K562 (cell line): ENCODE results near the gene SHB. TPM values are rescaled to one million over a fixed set of nuclear protein-coding genes. Genes with fewer than 3 reads are reported as not detected.

Experiments used
- ATAC-seq: fragments of 200-7000 bp; cut with Tn5 transposase; 3 replicates; pipeline ENCODE4 v1.9.1; 2020; ENCODE audit warnings: moderate library complexity
- BruUV-seq: library from RNA; stranded (reverse); fragments of 400-500 nt; replicated peaks from 2 replicates; lab custom pipeline; 2021; lab: Mats Ljungman, UMichigan
- CTCF ChIA-PET: fragments of 300-600 bp; formaldehyde crosslinking; extraction: SDS; loops from one replicate; lab custom pipeline; 2021; ENCODE audit warnings: low intra/inter-chr PET ratio; lab: Yijun Ruan, JAX
- POLR2A ChIA-PET: fragments of 300-600, 350-650 bp; sonication (Branson Sonifier 250); formaldehyde crosslinking; extraction: SDS; loops from one replicate; lab custom pipeline; 2021; ENCODE audit warnings: antibody characterized with exemption, inconsistent platforms; lab: Yijun Ruan, JAX
- DNase-seq, 4 experiments: peaks; one replicate each; pipeline versions ENCODE4 v3.0.0 to v3.0.0-alpha.2; 2011 to 2018; ENCODE audit warnings: low spot score in 3 of 4, mixed read lengths in 3 of 4; ENCODE audit errors: extremely low read depth in 1 of 4
- FAIRE-seq: peaks from 2 replicates; lab custom pipeline; 2011; peaks lifted over from hg19 to GRCh38; lab: Jason Lieb, UNC
- H2AFZ ChIP-seq: 2 replicates; pipeline ENCODE4 v1.6.0; 2011; ENCODE audit warnings: low read depth, low read length, control low read depth, inconsistent platforms
- H3K27ac ChIP-seq: fragments of 200-600 bp; 3 replicates; pipeline ENCODE4 v1.8.0; 2011; ENCODE audit warnings: low read depth, mild to moderate bottlenecking, control low read depth, inconsistent platforms, low read length, moderate library complexity, mixed read lengths; ENCODE audit errors: extremely low read depth
- H3K27me3 ChIP-seq, 2 experiments: fragments of 300-600 bp in 1 of 2; 2 replicates in 1 of 2; 3 replicates in 1 of 2; pipeline versions ENCODE4 v1.6.0 to v1.8.0; 2011; ENCODE audit warnings: inconsistent platforms in 2 of 2, low read length in 2 of 2, mild to moderate bottlenecking in 1 of 2, mixed read lengths in 1 of 2, moderate library complexity in 1 of 2; ENCODE audit not compliant: control insufficient read depth in 2 of 2, insufficient read depth in 2 of 2
- H3K36me3 ChIP-seq: fragments of 300-600 bp; 3 replicates; pipeline ENCODE4 v1.8.0; 2011; ENCODE audit warnings: mild to moderate bottlenecking, low read length, inconsistent platforms; ENCODE audit not compliant: control insufficient read depth, insufficient read depth
- H3K4me1 ChIP-seq, 2 experiments: fragments of 200-600 bp in 1 of 2; replicated peaks in 1 of 2; 2 replicates in 1 of 2; 3 replicates in 1 of 2; pipeline versions ENCODE4 v1.5.1 to v1.8.0; 2011; ENCODE audit warnings: inconsistent platforms in 2 of 2, low read length in 2 of 2, mild to moderate bottlenecking in 1 of 2, mixed read lengths in 1 of 2, moderate library complexity in 1 of 2; ENCODE audit not compliant: control insufficient read depth in 2 of 2, insufficient read depth in 2 of 2
- H3K4me2 ChIP-seq: 2 replicates; pipeline ENCODE4 v1.6.1; 2011; ENCODE audit warnings: low read length, control low read depth, inconsistent platforms, mixed read lengths; ENCODE audit not compliant: insufficient read depth
- H3K4me3 ChIP-seq: fragments of 200-600 bp; sonication (generic), shearing (Covaris generic); 2 replicates; pipeline ENCODE4 v1.5.1; 2016; ENCODE audit warnings: control low read depth, inconsistent platforms
- H3K79me2 ChIP-seq: fragments of 200-600 bp; 3 replicates; pipeline ENCODE4 v1.8.0; 2011; ENCODE audit warnings: low read length, inconsistent platforms; ENCODE audit not compliant: control insufficient read depth, insufficient read depth
- H3K9ac ChIP-seq, 2 experiments: 2 replicates each; pipeline versions ENCODE4 v1.6.0 to v1.6.1; 2011; ENCODE audit warnings: low read depth in 2 of 2, low read length in 2 of 2, control low read depth in 1 of 2, inconsistent platforms in 1 of 2, mild to moderate bottlenecking in 1 of 2, mixed read lengths in 1 of 2; ENCODE audit not compliant: insufficient read depth in 1 of 2
- H3K9me1 ChIP-seq: one replicate; pipeline ENCODE4 v1.6.0; 2011; ENCODE audit warnings: inconsistent platforms, mild to moderate bottlenecking, low read length, moderate library complexity; ENCODE audit not compliant: control insufficient read depth, insufficient read depth
- H3K9me3 ChIP-seq: replicated peaks from 2 replicates; pipeline ENCODE4 v1.5.1; 2011; ENCODE audit warnings: low read depth, low read length, inconsistent platforms; ENCODE audit not compliant: control insufficient read depth, insufficient read depth
- H4K20me1 ChIP-seq: replicated peaks from 2 replicates; pipeline ENCODE4 v1.6.1; 2011; ENCODE audit warnings: low read length, inconsistent platforms, mixed read lengths; ENCODE audit not compliant: control insufficient read depth, insufficient read depth
- ATF2 ChIP-seq: sonication (generic); formaldehyde crosslinking; IDR thresholded peaks from 2 replicates; pipeline ENCODE4 v1.8.1; 2022; ENCODE audit warnings: missing genetic modification reagents
- NFIC ChIP-seq: fragments of 450-650 bp; IDR thresholded peaks from 2 replicates; pipeline ENCODE4 v1.6.1; 2017; ENCODE audit warnings: mild to moderate bottlenecking, inconsistent platforms
- WGBS: fragments of 100-300 bp; shearing (Covaris generic); methylation state at CpG from one replicate; pipeline ENCODE4 v1.1.6; 2016; ENCODE audit warnings: low coverage, mixed read lengths; ENCODE audit not compliant: insufficient coverage; ENCODE audit errors: missing lambda C conversion rate; 5-methylcytosine and 5-hydroxymethylcytosine counted together
- in situ Hi-C: fragments of 300-500 bp; cut with MboI; formaldehyde crosslinking; loops from 4 replicates; pipeline ENCODE4 v1.15.0; 2018; ENCODE audit warnings: inconsistent platforms, mixed read lengths
- intact Hi-C: fragments of 100-400 bp; cut with micrococcal nuclease; formaldehyde crosslinking; loops from 2 replicates; pipeline ENCODE4 v1.14.2; 2022
- polyA plus RNA-seq, 8 experiments: library from polyadenylated mRNA; depleted of rRNA in 4 of 8; stranded (reverse) in 5 of 8; unstranded in 3 of 8; fragments of >200 nt; fragmentation: Nextera tagmentation in 2 of 8; fragmentation: Illumina TruSeq in 1 of 8; extraction: Ambion mirVana in 2 of 8; extraction: Trizol in 1 of 8; gene quantifications; 2 replicates each; pipeline versions ENCODE4 v1.2.1 to v1.2.3, GENCODE V29; 2011 to 2014; ENCODE audit warnings: inconsistent platforms in 1 of 8, missing spikeins in 1 of 8
- total RNA-seq, 7 experiments: library from RNA; depleted of rRNA in 6 of 7; stranded (reverse); fragments of >200 nt in 6 of 7; fragmentation: Illumina TruSeq in 2 of 7; extraction: Trizol in 2 of 7; gene quantifications; 2 replicates each; pipeline versions ENCODE4 v1.2.1 to v1.2.3, GENCODE V29; 2011 to 2021; ENCODE audit warnings: low replicate concordance in 1 of 7

SHB gene
- total and polyA plus RNA-seq, 9 of the 15 experiments (the other 6 are each of a cell fraction or from before 2014, with no cell fraction given) = 0.78 to 16.0 (median 5.3) TPM

GRCh38 chr9:37943345-37944265 is 125.4 kb downstream of the SHB start:
- ATAC-seq = no peak
- H2AFZ ChIP-seq = no peak overlapping the region
- ChIA-PET POLR2A (interaction anchor here (0.7 to 1.1 kb wide), 2 partner anchors 32 to 203 kb away, joined by 3 to 4 read pairs; no protein-coding TSS in a partner anchor), CTCF (no interaction called here)
- in situ Hi-C loops = no loop called here
- peaks cover 12% of the 10 kb centered on the region; the same call in 1 of the 2 replicates for H4K20me1 ChIP-seq
- TF ChIP-seq ATF2 (no peak), NFIC (peak; percentile 78)
- peaks cover 0 to 8% of the 10 kb centered on the region in 2 experiments; a peak in 2 of 5 replicates for H3K4me1 ChIP-seq
- intact Hi-C loops = no loop called here
- no peaks in the 10 kb centered on the region for H3K79me2 ChIP-seq
- WGBS = 65% methylated on average over 12 of the region's 12 CpGs
- H3K4me3 ChIP-seq = no peak overlapping the region
- peaks cover 26% of the 10 kb centered on the region; the same call in 2 of the 3 replicates for H3K36me3 ChIP-seq
- no peaks in the 10 kb centered on the region for H3K9me3 ChIP-seq
- H3K4me2 ChIP-seq = no peak overlapping the region
- H3K27ac ChIP-seq = no peak overlapping the region
- no peak overlapping the region; a peak in 1 of 4 replicates for H3K9ac ChIP-seq
- no peak for DNase-seq
- no peak for FAIRE-seq
- no peaks in the 10 kb centered on the region for H3K27me3 ChIP-seq
- no TSS peak for BruUV-seq
- peaks cover 9% of the 10 kb centered on the region for H3K9me1 ChIP-seq
